ENCODE measurements around the gene ZBTB16.

DNA sequence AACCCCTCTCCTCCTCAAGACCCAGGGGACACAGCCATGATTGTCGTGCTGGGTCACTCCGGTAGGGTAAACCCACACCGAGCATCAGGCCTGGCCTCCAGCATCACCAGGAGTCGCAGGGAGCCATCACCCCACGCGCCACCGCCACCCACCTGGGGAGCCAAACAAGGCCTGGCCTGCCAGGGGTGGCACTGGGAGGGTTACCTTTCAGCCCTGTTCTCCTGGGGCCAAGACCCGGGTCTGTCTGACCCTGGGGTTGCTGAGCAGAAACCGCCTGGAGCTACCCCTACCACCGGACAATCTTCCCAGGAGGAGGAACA, 197.4 kb downstream of the ZBTB16 start:
- no peak for TF ChIP-seq CTCF (IDR thresholded peaks at IDR 0.05)
- TF ChIP-seq EZH2 (IDR thresholded peaks at IDR 0.05) = no peak
- no peak for TF ChIP-seq EZH2phosphoT487 (IDR thresholded peaks at IDR 0.05)

Measured in neural progenitor cell (in vitro differentiated cells).